Measurements from ENCODE around the gene CDH9.

CDH9 gene

GRCh38 chr5:27038476-27038875 lies at the start of gene CDH9:
Gene CDH9, minus strand, starts transcription at chr5:27038586. Its CDS starts 50,253 bp downstream, at chr5:26988333.
- no peak for DNase-seq (ENCODE audit: low read depth, low spot score)

GRCh38 chr5:27087747-27088146 lies 49.4 kb upstream of the CDH9 start:
- DNase-seq (ENCODE audit: low read depth, low spot score), result no peak

GRCh38 chr5:27083449-27084415 lies 45.3 kb upstream of the CDH9 start:
- no peak for DNase-seq (ENCODE audit: low read depth, low spot score)

GRCh38 chr5:27080147-27080546 lies 41.8 kb upstream of the CDH9 start:
- no peak for DNase-seq (ENCODE audit: low read depth, low spot score)

GRCh38 chr5:27062451-27062850 lies 24.1 kb upstream of the CDH9 start:
- DNase-seq (ENCODE audit: low read depth, low spot score), result no peak

GRCh38 chr5:27048510-27048909 lies 10.1 kb upstream of the CDH9 start:
- DNase-seq (ENCODE audit: low read depth, low spot score), result no peak

- no peak for DNase-seq (ENCODE audit: low read depth, low spot score)
Observed at GRCh38 chr5:27041372-27041771, 3.0 kb upstream of the CDH9 start.

- DNase-seq (ENCODE audit: low read depth, low spot score), result no peak
Observed at GRCh38 chr5:27034565-27034964, 3.8 kb downstream of the CDH9 start.

- DNase-seq (ENCODE audit: low read depth, low spot score), result no peak
Observed at GRCh38 chr5:27026801-27027200, 11.6 kb downstream of the CDH9 start.

- DNase-seq (ENCODE audit: low read depth, low spot score), result no peak
Observed at GRCh38 chr5:27026063-27026462, 12.3 kb downstream of the CDH9 start.

- DNase-seq (ENCODE audit: low read depth, low spot score), result no peak
Observed at GRCh38 chr5:27021471-27021870, 16.9 kb downstream of the CDH9 start.

GRCh38 chr5:27020973-27021372 lies 17.4 kb downstream of the CDH9 start:
- no peak for DNase-seq (ENCODE audit: low read depth, low spot score)

GRCh38 chr5:27015758-27016157 lies 22.6 kb downstream of the CDH9 start:
- no peak for DNase-seq (ENCODE audit: low read depth, low spot score)

GRCh38 chr5:27011274-27011673 lies 27.1 kb downstream of the CDH9 start:
- DNase-seq (ENCODE audit: low read depth, low spot score), result no peak

- no peak for DNase-seq (ENCODE audit: low read depth, low spot score)
Observed at GRCh38 chr5:27010646-27011045, 27.7 kb downstream of the CDH9 start.

GRCh38 chr5:27009540-27009915 lies 28.9 kb downstream of the CDH9 start:
- DNase-seq (ENCODE audit: low read depth, low spot score), result no peak

GRCh38 chr5:27008604-27009539 lies 29.5 kb downstream of the CDH9 start:
- no peak for DNase-seq (ENCODE audit: low read depth, low spot score)

GRCh38 chr5:27007121-27007520 lies 31.3 kb downstream of the CDH9 start:
- DNase-seq (ENCODE audit: low read depth, low spot score), result no peak

GRCh38 chr5:26986985-26987384 lies 51.4 kb downstream of the CDH9 start:
- DNase-seq (ENCODE audit: low read depth, low spot score), result no peak

- DNase-seq (ENCODE audit: low read depth, low spot score), result no peak
Observed at GRCh38 chr5:26981750-26982149, 56.6 kb downstream of the CDH9 start.

GRCh38 chr5:26959290-26959689 lies 79.1 kb downstream of the CDH9 start:
- DNase-seq (ENCODE audit: low read depth, low spot score), result no peak

GRCh38 chr5:26955161-26955560 lies 83.2 kb downstream of the CDH9 start:
- DNase-seq (ENCODE audit: low read depth, low spot score), result no peak
